Endodermal cell (in vitro differentiated cells): ENCODE data around the gene RASGRF1. TPM values are rescaled to one million over a fixed set of nuclear protein-coding genes. Genes with fewer than 3 reads are reported as not detected.

ENCODE experiments used
- DNase-seq: peaks from one replicate; pipeline ENCODE4 v3.0.0-alpha.2; 2017
- H3K27ac ChIP-seq: 2 replicates; pipeline ENCODE4 v1.5.1; 2013; ENCODE audit warnings: mild to moderate bottlenecking, low read depth, low read length, moderate library complexity
- H3K27me3 ChIP-seq: 2 replicates; pipeline ENCODE4 v1.6.1; 2013; ENCODE audit warnings: mild to moderate bottlenecking, low read length, moderate library complexity; ENCODE audit not compliant: insufficient read depth, control insufficient read depth, poor library complexity, severe bottlenecking
- H3K36me3 ChIP-seq: 2 replicates; pipeline ENCODE4 v1.7.0; 2013; ENCODE audit warnings: mild to moderate bottlenecking, low read length, moderate library complexity; ENCODE audit not compliant: control insufficient read depth, insufficient read depth
- H3K4me1 ChIP-seq: one replicate; pipeline ENCODE4 v1.7.0; 2013; ENCODE audit warnings: low read length; ENCODE audit not compliant: control insufficient read depth, insufficient read depth
- H3K4me3 ChIP-seq: 2 replicates; pipeline ENCODE4 v1.5.1; 2013; ENCODE audit warnings: mild to moderate bottlenecking, low read length, moderate library complexity
- H3K9ac ChIP-seq: 2 replicates; pipeline ENCODE4 v1.6.1; 2013; ENCODE audit warnings: mild to moderate bottlenecking, low read length, moderate library complexity; ENCODE audit not compliant: poor library complexity, severe bottlenecking; ENCODE audit errors: extremely low read depth
- H3K9me3 ChIP-seq: 2 replicates; pipeline ENCODE4 v1.6.1; 2013; ENCODE audit warnings: mild to moderate bottlenecking, low read length, moderate library complexity; ENCODE audit not compliant: control insufficient read depth
- H3K27ac Mint-ChIP-seq: 2 replicates; pipeline ENCODE4 v1.8.0; 2020; ENCODE audit warnings: mixed read lengths
- H3K27me3 Mint-ChIP-seq: 2 replicates; pipeline ENCODE4 v1.8.0; 2021; ENCODE audit warnings: mild to moderate bottlenecking, mixed read lengths; ENCODE audit not compliant: insufficient read depth
- H3K36me3 Mint-ChIP-seq: 2 replicates; pipeline ENCODE4 v1.8.0; 2020; ENCODE audit warnings: low read depth, mixed read lengths
- H3K4me1 Mint-ChIP-seq: 2 replicates; pipeline ENCODE4 v1.8.0; 2020; ENCODE audit warnings: mixed read lengths
- H3K4me3 Mint-ChIP-seq: 2 replicates; pipeline ENCODE4 v1.8.0; 2020; ENCODE audit warnings: mild to moderate bottlenecking, moderate library complexity, mixed read lengths
- H3K9me3 Mint-ChIP-seq: 2 replicates; pipeline ENCODE4 v1.8.0; 2020; ENCODE audit warnings: mild to moderate bottlenecking, mixed read lengths
- CTCF ChIP-seq: fragments of 200-600 bp; sonication (generic); conservative IDR thresholded peaks from 2 replicates; pipeline ENCODE4 v1.5.0; 2021; ENCODE audit warnings: antibody characterized with exemption, mild to moderate bottlenecking
- WGBS, 2 experiments: methylation state at CpG; one replicate each; pipeline versions ENCODE4 v1.1.5 to v1.1.7; 2013; ENCODE audit warnings: missing lambda C conversion rate in 2 of 2, mixed read lengths in 1 of 2; ENCODE audit not compliant: insufficient coverage in 1 of 2, insufficient read length in 1 of 2; 5-methylcytosine and 5-hydroxymethylcytosine counted together
- total RNA-seq, 2 donors: library from RNA; stranded (reverse); fragmentation: NEBNext Ultra II Directional in 1 of 2; extraction: Animal tissue kit (Norgen Biotek cat#: 25700) in 1 of 2; gene quantifications; 2 replicates in 1 of 2; 3 replicates in 1 of 2; pipeline ENCODE4 v1.2.1, GENCODE V29; 2021

RASGRF1 gene
- total RNA-seq, 2 donors from 2014 or later: 0.20 TPM; not detected in 1

GRCh38 chr15:79133309-79133708 lies 42.7 kb upstream of the RASGRF1 start:
- Mint-ChIP-seq H3K27ac (no peak overlapping the region), H3K36me3 (no peaks in the 10 kb centered on the region), H3K4me1 (peaks cover 28% of the 10 kb centered on the region), H3K4me3 (no peak overlapping the region), H3K9me3 (peaks cover 20% of the 10 kb centered on the region), H3K27me3 (peaks cover 5% of the 10 kb centered on the region)
- no peak for DNase-seq
- H3K9me3 ChIP-seq: peaks cover 24% of the 10 kb centered on the region
- no peak overlapping the region for H3K4me3 ChIP-seq
- TF ChIP-seq CTCF: no peak
- no peaks in the 10 kb centered on the region for H3K27me3 ChIP-seq
- 92 to 100% methylated on average over 1 to 2 of the region's 2 CpGs for WGBS, 2 experiments
- no peaks in the 10 kb centered on the region for H3K36me3 ChIP-seq
- H3K27ac ChIP-seq: no peak overlapping the region
- peaks cover 21% of the 10 kb centered on the region for H3K4me1 ChIP-seq
- H3K9ac ChIP-seq: no peak overlapping the region

DNA sequence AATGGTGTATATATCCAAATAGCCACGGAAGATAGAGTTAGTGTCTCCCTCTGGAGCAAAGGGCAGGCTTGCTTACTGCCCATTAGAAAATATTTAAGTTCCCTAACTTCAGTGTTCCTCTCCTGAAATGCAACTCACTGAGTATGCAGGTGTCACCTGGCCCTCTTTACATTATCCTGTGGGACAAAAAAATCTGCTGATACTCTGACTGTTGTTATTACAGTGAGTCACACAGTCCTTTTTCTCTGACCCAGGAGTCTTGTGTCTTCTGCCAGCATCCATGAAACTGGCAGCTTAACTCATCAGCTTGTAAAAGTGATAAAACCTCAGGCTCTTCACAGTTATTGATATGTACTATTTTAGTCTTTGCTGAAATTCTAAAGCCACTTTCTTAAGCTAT lies 42.2 kb upstream of the RASGRF1 start:
- H3K4me1 ChIP-seq: peaks cover 21% of the 10 kb centered on the region
- H3K27me3 ChIP-seq: no peaks in the 10 kb centered on the region
- H3K27me3 Mint-ChIP-seq: peaks cover 7% of the 10 kb centered on the region
- no peaks in the 10 kb centered on the region for H3K36me3 Mint-ChIP-seq
- DNase-seq: no peak
- no peak overlapping the region for H3K27ac Mint-ChIP-seq
- no peak overlapping the region for H3K4me3 ChIP-seq
- no peaks in the 10 kb centered on the region for H3K36me3 ChIP-seq
- peaks cover 21% of the 10 kb centered on the region for H3K9me3 Mint-ChIP-seq
- 89% methylated on average over 1 of the region's 1 CpG for WGBS, 2 experiments
- H3K9ac ChIP-seq: no peak overlapping the region
- no peak overlapping the region for H3K27ac ChIP-seq
- no peak for TF ChIP-seq CTCF
- peaks cover 24% of the 10 kb centered on the region for H3K9me3 ChIP-seq
- no peak overlapping the region for H3K4me3 Mint-ChIP-seq
- peaks cover 28% of the 10 kb centered on the region for H3K4me1 Mint-ChIP-seq

DNA sequence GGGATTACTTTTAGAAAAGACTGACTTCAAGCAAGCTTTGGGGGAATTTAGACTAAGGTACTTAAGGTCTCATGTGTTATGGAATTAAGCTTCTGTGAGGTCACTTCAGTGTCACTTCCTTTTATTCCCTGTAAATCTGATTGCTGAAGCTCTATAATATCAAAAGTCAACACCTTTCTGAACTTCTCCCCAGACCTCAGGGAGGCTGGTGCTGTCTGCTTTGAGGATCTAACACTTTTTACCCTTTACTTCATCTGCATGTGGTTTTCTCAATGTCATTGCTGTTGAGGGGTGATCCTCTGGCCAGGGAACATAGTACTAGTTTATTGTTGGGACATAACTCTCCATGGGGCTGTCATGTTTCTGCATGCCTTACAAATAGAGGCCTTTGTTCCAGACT lies 41.8 kb upstream of the RASGRF1 start:
- peaks cover 10% of the 10 kb centered on the region for H3K27me3 Mint-ChIP-seq
- no peak overlapping the region for H3K27ac Mint-ChIP-seq
- Histone ChIP-seq H3K36me3 (no peaks in the 10 kb centered on the region), H3K4me1 (peaks cover 21% of the 10 kb centered on the region), H3K27ac (no peak overlapping the region), H3K9ac (no peak overlapping the region), H3K27me3 (no peaks in the 10 kb centered on the region), H3K9me3 (peaks cover 24% of the 10 kb centered on the region), H3K4me3 (no peak overlapping the region)
- TF ChIP-seq CTCF: no peak
- peaks cover 25% of the 10 kb centered on the region for H3K9me3 Mint-ChIP-seq
- no peak overlapping the region for H3K4me3 Mint-ChIP-seq
- DNase-seq: no peak
- peaks cover 28% of the 10 kb centered on the region for H3K4me1 Mint-ChIP-seq
- H3K36me3 Mint-ChIP-seq: no peaks in the 10 kb centered on the region
